Measurements from ENCODE around the gene MCCD1.
"Not testable (repeated sequence)": the region's sequence is repeated elsewhere in the genome, so short reads cannot be mapped to it uniquely, and the experiment has no call there.

The MCCD1 gene

DNA sequence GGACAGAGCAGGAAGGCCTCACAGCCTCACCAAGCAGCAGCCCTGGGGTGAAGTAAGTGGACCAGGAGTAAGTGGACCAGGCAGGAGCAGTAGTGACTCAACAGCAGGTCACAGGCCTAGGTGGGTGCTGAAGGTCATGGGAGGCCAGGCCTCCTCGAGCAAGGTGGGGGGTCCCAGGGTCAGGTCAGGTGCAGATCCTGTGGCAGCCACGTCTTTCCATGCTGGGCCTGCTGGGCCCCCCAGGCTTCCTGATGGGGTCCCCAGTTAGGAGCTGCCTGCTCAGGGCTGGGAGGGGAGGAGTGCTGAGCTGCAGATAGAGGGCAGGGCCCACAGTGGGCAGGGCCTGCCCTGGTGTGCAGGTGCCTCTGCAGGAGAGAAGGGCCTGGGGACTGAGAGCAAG, 19.7 kb upstream of the MCCD1 start:
- not testable (repeated sequence) for DNase-seq (ENCODE audit: extremely low spot score, insufficient read length, low read depth); FAIRE-seq

DNA sequence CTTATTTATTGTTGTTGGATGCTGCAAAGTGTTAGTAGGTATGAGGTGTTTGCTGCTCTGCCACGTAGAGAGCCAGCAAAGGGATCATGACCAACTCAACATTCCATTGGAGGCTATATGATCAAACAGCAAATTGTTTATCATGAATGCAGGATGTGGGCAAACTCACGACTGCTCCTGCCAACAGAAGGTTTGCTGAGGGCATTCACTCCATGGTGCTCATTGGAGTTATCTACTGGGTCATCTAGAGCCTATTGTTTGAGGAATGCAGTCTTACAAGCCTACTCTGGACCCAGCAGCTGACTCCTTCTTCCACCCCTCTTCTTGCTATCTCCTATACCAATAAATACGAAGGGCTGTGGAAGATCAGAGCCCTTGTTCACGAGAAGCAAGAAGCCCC, 18.8 kb upstream of the MCCD1 start:
- FAIRE-seq, result no peak
- no peak for DNase-seq (ENCODE audit: extremely low spot score, insufficient read length, low read depth)

DNA sequence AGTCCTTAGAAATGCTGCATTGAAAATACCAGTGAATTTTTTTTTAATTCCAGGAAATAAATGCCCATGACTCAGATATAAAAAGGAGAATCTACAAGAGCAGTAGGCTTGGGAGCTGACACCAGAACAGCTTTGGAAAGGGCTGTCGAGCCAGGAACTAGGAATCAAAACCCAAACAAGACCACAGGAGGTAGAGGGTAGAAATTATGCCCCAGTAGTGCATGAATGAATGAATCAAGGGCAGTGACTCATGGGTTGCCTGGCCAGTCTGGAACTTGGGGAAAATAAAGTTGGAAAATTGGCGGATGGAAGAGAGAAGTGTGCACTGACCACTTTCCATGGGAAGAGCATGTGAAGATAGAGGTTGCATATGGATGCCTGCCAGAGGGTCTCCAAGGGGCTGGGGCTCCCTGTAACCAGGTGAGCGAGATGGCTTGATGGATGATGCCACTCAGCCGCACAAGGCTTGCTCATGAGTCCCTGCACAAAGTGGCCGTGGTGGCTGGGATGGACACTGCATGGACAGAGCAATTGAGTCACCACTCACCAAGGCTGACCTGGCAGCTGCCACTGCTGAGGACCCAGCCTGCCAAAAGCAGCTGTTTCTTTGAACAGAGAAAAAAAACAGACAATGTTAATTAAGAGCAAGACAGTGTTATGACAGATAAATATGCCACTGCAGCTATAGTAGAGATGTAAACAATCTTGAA, 15.2 kb upstream of the MCCD1 start:
- DNase-seq (ENCODE audit: extremely low spot score, insufficient read length, low read depth), result no peak
- no peak for FAIRE-seq

DNA sequence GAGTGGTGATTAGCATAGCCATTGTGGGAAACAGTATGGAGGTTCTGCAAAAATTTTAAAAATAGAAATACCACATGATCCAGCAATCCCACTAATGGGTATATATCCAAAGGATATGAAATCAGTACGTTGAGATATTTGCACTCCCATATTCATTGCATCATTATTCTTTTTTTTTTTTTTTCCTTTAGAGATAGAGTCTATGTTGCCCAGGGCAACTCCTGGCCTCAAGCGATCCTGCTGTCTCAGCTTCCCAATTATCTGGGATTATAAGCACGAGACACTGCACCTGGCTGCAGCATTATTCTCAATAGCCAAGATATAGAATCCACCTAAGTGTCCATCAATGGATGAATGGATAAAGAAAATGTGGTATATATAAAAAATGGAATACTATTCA, 6.9 kb upstream of the MCCD1 start:
- DNase-seq (ENCODE audit: extremely low spot score, insufficient read length, low read depth) (no peak), FAIRE-seq (no peak)

DNA sequence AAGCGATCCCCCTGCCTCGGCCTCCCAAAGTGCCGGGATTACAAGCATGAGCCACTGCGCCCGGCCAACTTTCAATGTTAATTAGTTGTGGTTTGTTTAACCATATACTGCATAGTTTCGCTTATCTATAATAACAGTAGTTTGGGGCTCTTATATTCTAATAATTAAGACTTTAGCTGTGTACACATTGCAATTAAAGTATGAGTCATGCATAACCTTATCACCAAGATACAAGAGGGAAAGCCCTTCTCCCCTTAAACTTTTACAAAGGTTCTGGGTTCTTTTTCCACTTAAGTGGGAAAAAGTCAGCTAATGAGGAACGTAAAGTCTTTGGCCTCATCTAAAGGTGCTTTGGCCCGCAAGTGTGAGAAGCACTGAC, 3.2 kb upstream of the MCCD1 start:
- FAIRE-seq (no peak), DNase-seq (ENCODE audit: extremely low spot score, insufficient read length, low read depth) (no peak)

DNA sequence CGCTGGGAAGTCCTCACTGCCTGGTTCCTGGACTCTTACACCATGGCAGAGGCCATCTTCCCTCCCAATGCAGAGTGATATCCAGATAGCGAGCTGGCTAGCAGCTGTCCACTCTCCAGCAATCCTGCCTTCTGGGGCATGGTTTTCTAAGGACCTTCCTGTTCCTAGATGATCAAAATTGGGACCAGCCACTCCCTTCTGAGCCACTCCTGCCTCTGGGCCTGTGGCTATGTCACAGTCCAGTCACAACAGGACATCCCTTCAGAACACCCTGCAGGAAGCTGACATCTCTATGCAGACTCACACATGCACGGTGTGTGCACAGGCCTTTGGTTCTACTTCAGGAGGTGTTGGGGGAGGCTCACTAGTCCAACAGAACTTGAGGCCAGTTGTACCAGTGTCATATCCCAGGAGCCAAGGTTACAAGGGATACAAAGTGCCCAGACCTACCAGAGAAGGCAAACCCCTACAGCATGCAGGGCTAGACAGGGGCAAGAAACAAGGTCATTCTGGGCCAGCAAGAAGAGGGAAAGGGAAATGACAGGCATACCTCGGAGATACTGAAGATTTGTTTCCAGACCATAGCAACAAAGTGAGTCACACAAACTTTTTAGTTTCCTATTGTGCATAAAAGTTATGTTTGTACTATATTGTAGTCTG, 2.7 kb upstream of the MCCD1 start:
- FAIRE-seq, result no peak
- no peak for DNase-seq (ENCODE audit: extremely low spot score, insufficient read length, low read depth)

DNA sequence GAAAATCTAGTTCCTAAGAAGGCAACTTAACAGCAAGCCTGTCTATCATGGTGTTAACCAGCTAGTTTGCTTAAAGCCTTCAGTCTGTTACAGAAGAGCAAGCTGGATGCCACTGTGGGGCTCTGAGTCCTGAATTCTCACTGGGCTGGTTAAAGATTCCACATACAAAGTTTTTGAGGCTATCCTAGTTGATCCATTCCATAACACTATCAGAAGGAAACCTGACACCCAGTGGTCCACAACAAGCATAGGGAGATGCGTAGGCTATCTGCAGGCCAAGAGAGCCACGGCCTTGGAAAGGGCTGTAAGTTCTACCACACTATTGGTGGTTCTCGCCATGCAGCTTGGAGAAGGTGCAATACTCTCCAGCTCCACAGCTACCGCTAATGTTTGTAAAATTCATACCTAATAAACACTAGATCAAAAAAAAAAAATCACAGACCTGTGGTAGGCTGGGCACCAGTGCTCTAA, 420 bp upstream of the MCCD1 start:
- no peak for DNase-seq (ENCODE audit: extremely low spot score, insufficient read length, low read depth)
- FAIRE-seq, result no peak

DNA sequence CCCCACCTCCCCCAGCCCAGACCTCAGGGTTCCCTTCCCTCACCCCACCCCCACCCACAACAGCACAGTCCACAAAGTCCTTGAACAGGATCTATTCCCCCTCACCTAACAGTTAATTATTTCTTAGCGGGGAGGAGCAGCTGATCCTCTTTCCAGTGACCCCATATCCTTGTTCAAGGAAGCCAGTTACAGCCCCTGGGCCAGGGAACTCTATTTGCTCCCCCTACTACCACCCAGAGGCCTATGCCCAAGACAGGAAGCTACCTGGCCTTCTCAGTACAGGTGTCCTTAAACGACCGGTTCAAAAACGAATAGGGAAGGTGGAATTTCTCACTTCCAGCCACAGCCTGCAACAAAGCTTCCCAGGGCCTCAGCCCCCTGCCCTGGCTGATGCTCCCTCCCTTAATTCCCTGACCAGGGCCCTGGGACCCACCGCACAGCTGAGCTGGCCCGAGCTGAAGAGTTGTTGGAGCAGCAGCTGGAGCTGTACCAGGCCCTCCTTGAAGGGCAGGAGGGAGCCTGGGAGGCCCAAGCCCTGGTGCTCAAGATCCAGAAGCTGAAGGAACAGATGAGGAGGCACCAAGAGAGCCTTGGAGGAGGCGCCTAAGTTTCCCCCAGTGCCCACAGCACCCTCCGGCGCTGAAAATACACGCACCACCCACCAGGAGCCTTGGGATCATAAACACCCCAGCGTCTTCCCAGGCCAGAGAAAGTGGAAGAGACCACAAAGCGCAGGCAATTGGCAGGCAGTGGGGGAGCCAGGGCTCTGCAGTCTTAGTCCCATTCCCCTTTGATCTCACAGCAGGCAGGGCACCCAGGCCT, 778 bp downstream of the MCCD1 start:
- no peak for FAIRE-seq
- no peak for DNase-seq (ENCODE audit: extremely low spot score, insufficient read length, low read depth)

DNA sequence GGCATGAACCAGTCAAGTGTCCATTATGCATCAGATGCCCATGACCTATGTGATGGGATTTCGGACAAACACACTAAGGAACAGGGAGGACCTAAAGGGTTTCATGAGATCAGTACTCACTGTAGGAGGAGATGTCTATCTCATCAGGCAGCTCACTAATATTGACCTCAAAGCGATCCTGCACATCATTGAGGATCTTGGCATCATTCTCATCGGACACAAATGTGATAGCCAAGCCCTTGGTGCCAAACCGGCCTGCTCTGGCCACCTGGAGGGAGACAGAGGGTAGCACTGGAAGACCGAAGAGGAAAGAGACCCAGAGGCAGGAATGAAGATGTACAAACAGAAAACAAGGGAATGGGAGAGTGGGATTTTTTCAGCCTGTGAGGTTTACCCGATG, 1.9 kb downstream of the MCCD1 start:
- no peak for FAIRE-seq
- DNase-seq (ENCODE audit: extremely low spot score, insufficient read length, low read depth), result no peak

DNA sequence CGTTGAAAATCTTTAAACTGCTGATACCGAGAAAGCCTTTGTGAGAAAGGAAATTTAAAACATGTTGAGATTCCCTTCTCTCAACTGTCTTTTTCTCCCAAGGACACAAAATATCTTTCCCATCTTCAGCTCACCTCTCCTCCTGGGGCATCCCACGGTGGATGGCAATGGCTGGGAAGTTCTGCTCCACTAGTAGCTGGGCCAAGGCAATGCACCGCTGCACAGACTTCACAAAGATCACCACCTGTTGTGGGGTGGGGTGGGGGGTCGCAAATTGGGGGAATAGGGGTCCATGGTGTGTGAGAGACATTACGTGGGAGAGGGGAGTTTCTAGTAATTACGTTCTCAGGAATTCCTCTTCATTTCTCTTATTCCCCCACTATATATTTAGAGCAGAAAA, 2.4 kb downstream of the MCCD1 start:
- DNase-seq (ENCODE audit: extremely low spot score, insufficient read length, low read depth), result no peak
- no peak for FAIRE-seq

DNA sequence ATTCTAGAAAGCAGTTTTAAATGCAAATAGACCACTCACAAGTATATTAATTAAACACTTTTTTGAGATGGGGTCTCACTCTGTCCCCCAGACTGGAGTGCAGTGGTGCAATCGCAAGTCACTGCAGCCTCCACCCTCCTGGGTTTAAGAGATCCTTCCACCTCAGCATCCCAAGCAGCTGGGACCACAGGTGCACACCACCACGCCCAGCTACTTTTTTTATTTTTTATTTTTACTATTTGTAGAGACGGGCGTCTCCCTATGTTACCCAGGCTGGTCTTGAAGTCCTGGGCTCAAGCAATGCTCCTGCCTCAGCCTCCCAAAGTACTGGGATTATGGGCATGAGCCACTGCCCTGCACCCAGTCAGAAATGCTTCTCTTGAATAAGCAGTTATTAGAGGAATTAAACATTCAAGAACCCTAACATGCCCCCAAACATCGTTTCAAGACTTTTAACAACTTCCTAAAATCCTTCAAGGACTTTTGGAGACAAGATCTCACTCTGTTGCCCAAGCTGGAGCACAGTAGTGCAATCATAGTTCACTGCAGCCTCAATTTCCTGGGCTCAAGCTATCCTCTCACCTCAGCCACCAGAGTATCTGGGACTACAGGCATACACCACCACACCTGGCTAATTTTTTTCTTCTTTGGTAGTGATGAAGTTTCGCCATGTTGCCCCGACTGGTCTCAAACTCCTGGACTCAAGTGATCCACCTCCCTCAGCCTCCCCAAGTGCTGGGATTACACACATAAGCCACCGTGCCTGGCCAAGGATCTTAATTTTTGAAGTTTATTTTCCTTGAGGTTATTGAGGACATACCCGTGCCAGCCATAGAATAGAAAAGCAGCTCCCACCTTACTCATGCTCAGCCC, 3.2 kb downstream of the MCCD1 start:
- DNase-seq (ENCODE audit: extremely low spot score, insufficient read length, low read depth) (no peak), FAIRE-seq (no peak)

DNA sequence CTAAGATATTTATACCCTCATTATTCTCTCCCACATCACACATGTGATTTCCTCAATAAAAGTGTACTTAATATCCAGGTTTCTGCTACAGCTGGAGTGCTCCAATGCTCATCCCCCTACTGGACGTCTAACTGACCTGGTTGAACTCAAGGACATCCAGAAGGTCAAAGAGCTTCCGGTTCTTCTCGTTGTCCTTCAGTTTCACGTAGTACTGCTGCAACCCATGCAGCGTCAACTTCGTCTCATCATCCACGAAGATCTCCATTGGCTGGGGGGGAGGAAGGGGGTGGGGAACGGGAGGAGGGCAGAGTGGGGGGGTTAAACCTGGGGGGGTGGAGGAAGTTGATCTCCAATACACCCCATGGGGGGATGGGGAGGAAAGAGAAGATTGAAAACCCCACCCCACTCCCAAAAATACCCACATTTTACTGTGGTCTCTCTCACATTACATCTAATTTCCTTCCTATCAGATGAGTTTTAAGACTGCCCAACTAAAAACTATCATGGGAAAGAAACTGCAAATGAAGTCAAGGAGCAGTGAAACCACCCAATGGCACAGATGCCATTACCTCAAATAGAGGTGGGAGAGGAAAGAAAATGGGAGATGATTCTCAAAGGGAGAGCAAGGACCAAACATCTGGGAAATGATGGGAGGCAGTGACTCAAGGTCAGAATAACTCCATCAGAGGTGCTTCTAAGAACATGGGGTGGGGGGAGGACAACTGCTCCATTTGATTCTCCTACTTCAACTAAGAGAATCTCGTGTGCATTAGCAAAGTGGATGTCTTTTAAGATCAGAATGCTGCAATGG, 4.1 kb downstream of the MCCD1 start:
- DNase-seq (ENCODE audit: extremely low spot score, insufficient read length, low read depth) (no peak), FAIRE-seq (no peak)

DNA sequence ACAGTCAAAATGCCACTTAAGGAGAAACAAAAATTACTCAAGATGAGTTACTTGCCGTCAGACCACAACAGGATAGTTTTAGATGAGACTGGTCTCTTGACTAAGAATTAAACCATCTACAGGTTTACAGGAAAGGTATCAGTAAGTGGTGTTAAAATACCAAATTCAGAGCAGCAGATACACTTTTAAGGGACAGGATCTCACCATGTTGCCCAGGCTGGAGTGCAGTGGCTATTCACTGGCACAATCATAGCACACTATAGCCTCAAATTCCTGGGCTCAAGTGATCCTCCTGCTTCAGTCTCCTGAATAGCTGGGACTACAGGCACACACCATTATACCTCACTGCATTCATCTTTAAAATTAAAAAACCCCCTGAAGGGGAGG, 4.7 kb downstream of the MCCD1 start:
- DNase-seq (ENCODE audit: extremely low spot score, insufficient read length, low read depth), result no peak
- no peak for FAIRE-seq

DNA sequence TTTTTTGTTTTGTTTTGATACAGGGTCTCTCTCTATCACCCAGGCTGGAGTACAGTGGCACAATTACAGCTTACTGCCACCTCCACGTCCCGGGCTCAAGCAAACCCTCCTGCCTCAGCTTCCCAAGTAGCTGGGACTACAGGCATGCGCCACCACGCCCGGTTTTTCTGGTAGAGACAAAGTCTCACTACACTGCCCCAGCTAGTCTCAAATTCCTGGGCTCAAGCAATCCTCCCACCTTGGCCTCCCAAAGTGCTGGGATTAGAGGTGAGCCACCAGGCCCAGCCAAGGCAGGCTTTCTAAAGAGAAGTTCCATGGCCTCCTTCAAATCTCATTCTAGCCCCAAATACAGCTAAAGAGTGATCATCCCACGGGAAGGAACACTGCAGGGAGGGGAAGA, 5.2 kb downstream of the MCCD1 start:
- DNase-seq (ENCODE audit: extremely low spot score, insufficient read length, low read depth) (no peak), FAIRE-seq (no peak)

DNA sequence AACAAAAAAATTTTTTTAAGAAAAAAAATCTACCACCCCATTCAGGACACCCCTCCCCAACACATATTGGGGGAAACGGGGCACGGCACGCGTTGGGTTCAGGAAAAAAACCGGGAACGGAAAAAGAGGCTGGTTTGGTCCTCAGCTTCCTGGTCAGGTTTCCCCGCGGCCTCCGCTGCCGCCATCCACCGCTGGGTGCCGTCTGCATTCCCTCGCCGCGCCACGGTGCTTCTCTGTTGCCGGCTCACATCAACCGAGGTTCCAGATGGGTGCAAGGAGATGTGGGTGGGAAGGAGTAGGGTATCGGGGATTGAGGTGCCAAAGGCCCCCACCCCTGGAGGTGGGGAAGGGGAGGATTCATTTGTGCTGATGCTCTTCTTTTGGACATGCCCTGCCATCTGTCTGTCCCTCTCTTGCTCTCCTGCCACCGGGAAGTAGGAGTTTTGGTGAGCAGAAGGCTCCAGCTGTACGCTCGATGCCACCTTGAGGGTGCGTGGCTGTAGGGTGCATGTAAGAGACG, 5.8 kb downstream of the MCCD1 start:
- DNase-seq (ENCODE audit: extremely low spot score, insufficient read length, low read depth) (no peak), FAIRE-seq (no peak)

DNA sequence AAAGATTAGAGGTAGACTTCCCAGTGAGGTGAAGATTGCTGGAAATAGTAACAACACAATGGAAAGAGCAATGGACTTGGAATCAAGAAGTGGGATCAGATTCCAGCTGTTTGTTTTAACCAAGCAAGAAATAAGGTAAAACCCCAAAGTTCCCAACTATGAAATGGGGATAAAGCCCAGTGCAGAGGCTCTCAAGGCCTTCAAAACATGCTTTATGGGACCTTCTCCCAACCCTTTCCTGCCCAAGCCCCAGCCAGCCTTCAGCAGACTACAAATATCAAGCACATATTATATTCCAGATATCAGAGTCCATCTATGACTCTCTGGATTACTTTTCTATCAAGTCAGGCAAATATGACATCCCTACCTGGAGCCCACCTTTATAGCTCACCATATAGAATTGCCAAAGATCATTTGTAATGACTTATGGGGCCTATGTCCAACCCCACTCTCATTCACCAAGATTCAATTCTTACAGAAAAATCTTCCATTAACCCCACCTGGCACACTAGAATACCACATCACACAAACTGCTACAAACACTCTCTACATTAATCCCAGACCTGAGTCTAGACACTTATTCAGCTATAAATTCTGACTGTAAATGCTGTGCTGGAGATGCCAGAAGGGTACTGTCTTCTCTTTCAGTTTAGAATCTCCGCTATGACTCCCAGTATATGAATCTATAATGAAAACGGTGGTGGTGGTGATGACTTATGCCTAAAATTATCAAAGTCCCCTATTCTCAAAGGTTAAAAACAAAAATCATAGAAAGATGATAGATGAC, 7.0 kb downstream of the MCCD1 start:
- DNase-seq (ENCODE audit: extremely low spot score, insufficient read length, low read depth) (no peak), FAIRE-seq (no peak)

DNA sequence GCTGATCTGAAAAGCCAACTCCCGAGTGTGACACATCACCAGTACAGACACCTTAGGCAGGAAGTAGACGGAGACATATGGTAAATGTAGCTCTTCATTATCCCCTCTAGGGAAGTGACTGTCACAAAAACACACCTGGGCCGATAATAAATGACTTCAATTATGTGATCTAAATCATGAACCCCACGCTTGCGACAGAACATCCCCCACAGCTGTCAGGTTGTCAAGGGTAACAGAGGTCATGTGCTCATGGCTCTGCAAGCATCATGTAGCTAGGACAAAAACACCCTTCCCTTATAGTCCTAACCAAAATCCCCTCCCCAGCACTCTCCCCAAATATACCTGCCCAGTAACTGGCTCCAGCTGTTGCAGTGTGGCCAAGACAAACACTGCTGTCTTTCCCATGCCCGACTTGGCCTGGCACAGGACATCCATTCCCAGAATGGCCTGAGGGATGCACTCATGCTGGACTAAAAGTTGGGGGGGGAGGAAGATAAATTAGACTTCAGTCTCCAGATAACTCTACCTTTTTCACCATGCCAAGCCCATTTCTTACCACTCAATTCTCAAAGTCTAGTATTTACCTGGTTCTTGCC, 10.1 kb downstream of the MCCD1 start:
- no peak for DNase-seq (ENCODE audit: extremely low spot score, insufficient read length, low read depth)
- no peak for FAIRE-seq

DNA sequence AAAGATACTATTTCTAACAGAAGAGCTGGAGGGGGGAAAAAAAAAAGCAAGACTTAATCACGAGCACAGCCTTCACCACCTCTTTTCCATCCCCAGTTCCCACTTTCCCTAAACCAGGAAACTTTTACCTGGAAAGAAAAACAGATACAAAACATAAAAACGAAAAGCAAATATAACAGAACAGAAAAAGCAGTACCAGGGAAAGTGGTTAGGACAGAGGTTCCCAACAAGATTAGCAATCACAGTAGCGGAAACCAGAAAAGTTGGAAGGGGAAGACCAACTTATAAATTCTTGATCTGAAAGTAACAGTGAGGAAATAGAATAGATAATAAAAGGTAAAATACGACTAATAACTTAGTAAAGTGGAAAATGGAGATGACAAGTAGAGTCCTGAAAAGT, 11.9 kb downstream of the MCCD1 start:
- DNase-seq (ENCODE audit: extremely low spot score, insufficient read length, low read depth), result no peak
- no peak for FAIRE-seq

All from GM18507 (cell line).